Mucosa of descending colon (tissue), 3 donors: ENCODE measurements around the gene FGR. TPM values are rescaled to one million over a fixed set of nuclear protein-coding genes. Genes with fewer than 3 reads are reported as not detected.

ENCODE experiments used
- ATAC-seq: fragments of 200-7000 bp; cut with Tn5 transposase; one replicate; pipeline ENCODE4 v1.9.1; 2020; ENCODE audit warnings: mild to moderate bottlenecking, moderate library complexity
- DNase-seq, 3 donors: peaks; one replicate each; pipeline ENCODE4 v3.0.0-alpha.2; 2020
- H3K36me3 ChIP-seq: fragments of 200-600 bp; one replicate; pipeline ENCODE4 v1.8.0; 2021; ENCODE audit warnings: low read depth, mild to moderate bottlenecking
- H3K4me1 ChIP-seq: fragments of 200-600 bp; one replicate; pipeline ENCODE4 v1.8.0; 2021; ENCODE audit warnings: low read depth, mild to moderate bottlenecking
- H3K4me3 ChIP-seq: fragments of 200-600 bp; one replicate; pipeline ENCODE4 v1.8.0; 2021; ENCODE audit warnings: mild to moderate bottlenecking
- H3K9me3 ChIP-seq: fragments of 200-600 bp; one replicate; pipeline ENCODE4 v1.8.0; 2021; ENCODE audit warnings: mild to moderate bottlenecking
- intact Hi-C, 2 donors: fragments of 100-400 bp; cut with DNase I in 1 of 2; cut with micrococcal nuclease in 1 of 2; formaldehyde crosslinking; loops; one replicate each; pipeline versions ENCODE4 v1.11.0 to v1.11.1; 2022; cut with DNase I, micrococcal nuclease
- total RNA-seq, 3 donors: library from RNA; stranded (reverse); fragmentation: NEBNext Ultra II Directional in 2 of 3; extraction: Animal tissue kit (Norgen Biotek cat#: 25700) in 2 of 3; gene quantifications; one replicate each; pipeline versions ENCODE4 v1.2.1 to v1.2.4, GENCODE V29; 2021 to 2023
- TF ChIP-seq, protein P1 (sequence below): fragments of 200-600 bp; IDR thresholded peaks from one replicate; pipeline ENCODE4 v1.8.0; 2022; ENCODE audit warnings: antibody characterized with exemption, mild to moderate bottlenecking
- donor health status: DM: no; HTN: no; CAD: no; lungs with moderate emphysema.
- donor health status: DM: no; HTN: no; CAD: no.
- donor health status: DM: no; HTN: yes; CAD: no.

The FGR gene
- total RNA-seq, 3 donors from 2014 or later = 2.3 to 5.7 (median 5.3) TPM

GRCh38 chr1:27635396-27636142 lies 584 bp upstream of the FGR start:
- DNase-seq = no peak
- TF ChIP-seq, protein P1, sequence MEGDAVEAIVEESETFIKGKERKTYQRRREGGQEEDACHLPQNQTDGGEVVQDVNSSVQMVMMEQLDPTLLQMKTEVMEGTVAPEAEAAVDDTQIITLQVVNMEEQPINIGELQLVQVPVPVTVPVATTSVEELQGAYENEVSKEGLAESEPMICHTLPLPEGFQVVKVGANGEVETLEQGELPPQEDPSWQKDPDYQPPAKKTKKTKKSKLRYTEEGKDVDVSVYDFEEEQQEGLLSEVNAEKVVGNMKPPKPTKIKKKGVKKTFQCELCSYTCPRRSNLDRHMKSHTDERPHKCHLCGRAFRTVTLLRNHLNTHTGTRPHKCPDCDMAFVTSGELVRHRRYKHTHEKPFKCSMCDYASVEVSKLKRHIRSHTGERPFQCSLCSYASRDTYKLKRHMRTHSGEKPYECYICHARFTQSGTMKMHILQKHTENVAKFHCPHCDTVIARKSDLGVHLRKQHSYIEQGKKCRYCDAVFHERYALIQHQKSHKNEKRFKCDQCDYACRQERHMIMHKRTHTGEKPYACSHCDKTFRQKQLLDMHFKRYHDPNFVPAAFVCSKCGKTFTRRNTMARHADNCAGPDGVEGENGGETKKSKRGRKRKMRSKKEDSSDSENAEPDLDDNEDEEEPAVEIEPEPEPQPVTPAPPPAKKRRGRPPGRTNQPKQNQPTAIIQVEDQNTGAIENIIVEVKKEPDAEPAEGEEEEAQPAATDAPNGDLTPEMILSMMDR = no peak
- Histone ChIP-seq H3K4me1 (peaks cover 4% of the 10 kb centered on the region), H3K4me3 (no peak overlapping the region), H3K9me3 (no peaks in the 10 kb centered on the region), H3K36me3 (no peaks in the 10 kb centered on the region)
- no peak for ATAC-seq
- intact Hi-C loops = no loop called here

DNA sequence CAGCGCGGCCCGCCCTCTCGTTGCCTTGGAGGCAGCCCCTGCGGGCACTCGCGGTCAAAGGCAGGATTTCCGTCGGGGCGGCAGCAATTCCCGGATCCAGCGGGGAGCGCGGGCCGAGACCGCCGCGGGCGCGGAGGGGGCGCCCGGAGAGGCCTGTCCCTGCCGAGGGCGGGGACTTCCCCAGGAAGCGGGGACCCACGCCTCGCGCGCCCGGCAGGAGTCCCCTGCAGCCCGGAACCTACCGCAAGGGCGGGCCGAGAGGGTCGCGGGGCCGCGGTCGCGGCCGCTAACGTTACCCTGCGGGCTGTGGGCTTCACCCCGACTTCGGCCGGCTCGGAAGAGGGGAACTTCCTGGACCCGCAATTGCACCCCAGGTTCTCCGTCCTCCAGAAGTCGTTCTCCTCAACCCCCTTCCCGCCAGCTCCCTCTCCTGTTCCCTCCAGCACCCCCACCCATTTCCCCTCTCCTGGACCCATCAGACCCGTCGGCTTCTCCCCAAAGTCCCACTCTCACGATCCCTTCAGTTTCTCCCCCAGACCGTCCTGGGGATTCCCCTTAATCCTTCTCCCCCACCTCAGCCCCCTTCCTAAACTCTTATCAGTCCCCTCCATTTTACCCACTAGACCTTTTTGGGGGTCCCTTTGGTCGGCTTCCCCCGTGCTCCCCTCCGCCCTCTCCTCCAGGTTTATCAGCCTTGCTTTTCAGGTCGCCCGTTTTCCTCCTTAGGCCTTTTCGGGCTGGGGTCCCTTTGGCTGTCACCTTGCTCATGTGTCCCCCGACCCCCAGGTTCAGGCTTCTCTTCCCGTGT lies 604 bp downstream of the FGR start:
- no peaks in the 10 kb centered on the region for H3K9me3 ChIP-seq
- H3K4me3 ChIP-seq = no peak overlapping the region
- ATAC-seq = peak; percentile 52
- DNase-seq = peak in 2 of 3 donors; percentile 60 to 76
- H3K36me3 ChIP-seq = no peaks in the 10 kb centered on the region
- intact Hi-C loops = no loop called here
- TF ChIP-seq, protein P1 = no peak
- H3K4me1 ChIP-seq = peaks cover 4% of the 10 kb centered on the region

DNA sequence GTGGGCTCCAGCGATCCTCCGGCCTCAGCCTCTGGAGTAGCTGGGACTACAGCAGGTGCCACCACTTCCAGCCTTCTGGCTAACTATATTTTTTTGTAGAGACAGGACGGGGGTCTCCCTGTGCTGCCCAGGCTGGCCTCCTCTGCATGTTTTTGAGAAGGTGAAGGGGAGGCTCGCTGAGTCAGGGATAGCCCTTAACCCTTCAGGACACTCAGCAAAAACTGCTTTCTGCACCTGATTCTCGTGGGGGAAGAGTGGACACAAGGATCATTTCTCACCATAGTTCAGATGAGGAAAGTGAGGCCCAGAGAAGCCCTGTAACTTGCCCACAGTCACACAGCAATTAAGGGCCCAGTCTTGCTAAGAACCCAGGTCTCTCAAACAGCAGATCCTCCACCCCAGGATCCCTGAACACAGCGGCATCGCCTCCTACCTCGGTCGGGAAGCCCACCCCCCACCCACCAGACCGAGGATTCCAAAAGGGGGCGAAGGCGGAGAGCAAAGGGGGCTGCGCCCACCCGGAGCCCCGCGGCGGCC lies 1.3 kb downstream of the FGR start:
- Histone ChIP-seq H3K36me3 (no peaks in the 10 kb centered on the region), H3K9me3 (no peaks in the 10 kb centered on the region), H3K4me1 (peaks cover 4% of the 10 kb centered on the region), H3K4me3 (no peak overlapping the region)
- intact Hi-C loops = no loop called here
- ATAC-seq (no peak), DNase-seq (no peak)
- TF ChIP-seq, protein P1 = no peak

DNA sequence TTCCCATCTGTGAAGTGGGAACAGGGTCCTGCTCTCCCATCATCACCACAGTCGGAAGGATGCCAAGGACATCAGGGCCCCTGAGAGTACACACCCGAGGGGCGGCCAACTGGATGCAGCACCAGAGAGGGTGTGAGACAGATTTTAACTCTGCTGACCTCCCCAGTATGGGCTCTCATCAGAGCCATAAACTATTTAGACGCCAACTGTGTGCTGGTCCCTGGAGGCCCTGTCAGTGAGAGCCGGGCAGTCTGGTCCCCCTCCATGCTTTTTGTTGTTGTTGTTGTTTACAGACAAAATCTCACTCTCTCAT lies 1.7 kb downstream of the FGR start:
- DNase-seq = no peak
- Histone ChIP-seq H3K4me1 (peaks cover 4% of the 10 kb centered on the region), H3K9me3 (no peaks in the 10 kb centered on the region), H3K36me3 (no peaks in the 10 kb centered on the region), H3K4me3 (no peak overlapping the region)
- intact Hi-C loops = no loop called here
- no peak for ATAC-seq
- TF ChIP-seq, protein P1 = no peak

DNA sequence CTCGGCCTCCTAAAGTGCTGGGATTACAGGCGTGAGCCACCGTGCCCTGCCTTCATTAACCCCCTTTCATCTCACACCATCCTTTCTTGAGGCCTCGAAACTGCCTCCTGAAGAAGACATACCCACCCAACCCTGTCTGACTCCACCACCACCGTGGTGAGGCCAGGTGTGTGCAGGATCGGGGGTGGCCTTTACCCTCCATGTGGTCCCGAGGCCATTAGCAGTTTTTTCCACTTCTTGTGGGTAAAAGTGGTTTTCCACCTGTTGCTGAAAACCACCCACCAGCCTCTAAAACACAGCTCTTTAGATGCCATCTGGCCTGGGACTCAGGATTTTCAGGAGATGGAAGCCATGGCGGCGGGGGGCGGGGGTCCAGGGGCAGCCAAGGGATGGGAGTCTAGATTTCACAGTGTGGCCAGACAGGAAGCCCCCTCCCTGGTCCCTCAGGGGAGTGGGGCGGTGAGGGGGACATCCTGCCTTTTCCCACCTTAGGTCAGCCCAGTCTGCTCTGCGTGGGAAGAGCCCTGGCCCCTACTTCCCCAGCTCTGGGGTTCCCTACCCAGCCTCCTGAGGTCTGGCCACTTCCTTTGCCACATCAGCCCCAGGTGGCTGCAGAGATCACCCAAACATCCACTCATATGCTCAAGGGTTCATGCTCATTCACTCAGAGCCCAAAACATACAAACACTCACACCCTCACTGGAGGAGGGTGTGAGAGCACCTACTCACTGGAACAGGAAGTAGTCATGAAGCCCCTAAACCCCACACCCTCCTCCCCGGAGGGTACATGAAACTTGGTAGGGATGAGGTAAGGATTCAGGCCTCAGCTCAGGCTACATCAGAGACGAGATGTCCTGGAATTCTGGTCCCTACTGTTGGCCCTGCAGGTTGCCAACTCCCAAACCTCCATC lies 2.3 kb downstream of the FGR start:
- TF ChIP-seq, protein P1 = no peak
- Histone ChIP-seq H3K36me3 (no peaks in the 10 kb centered on the region), H3K9me3 (no peaks in the 10 kb centered on the region), H3K4me1 (peaks cover 4% of the 10 kb centered on the region), H3K4me3 (no peak overlapping the region)
- intact Hi-C loops = no loop called here
- peak; percentile 50 for ATAC-seq
- DNase-seq = no peak
